GM12878 (cell line): ENCODE data around the gene NGFR. TPM values are rescaled to one million over a fixed set of nuclear protein-coding genes. Genes with fewer than 3 reads are reported as not detected.

Experiments
- CHD4 ChIP-seq: fragments of 200-600 bp; sonication (generic); IDR thresholded peaks from 2 replicates; pipeline ENCODE4 v1.6.1; 2016; ENCODE audit warnings: mild to moderate bottlenecking
- EP300 ChIP-seq, 2 experiments: fragments of 150-350 bp in 1 of 2; IDR thresholded peaks; 2 replicates each; pipeline ENCODE4 v1.6.1; 2011 to 2012; ENCODE audit warnings: low read depth in 2 of 2, low read length in 2 of 2, borderline replicate concordance in 1 of 2, improper control_type of control experiment in 1 of 2, inconsistent platforms in 1 of 2; ENCODE audit not compliant: control insufficient read depth in 1 of 2
- FOS ChIP-seq: IDR thresholded peaks from 3 replicates; pipeline ENCODE4 v1.6.1; 2011; ENCODE audit warnings: borderline replicate concordance; ENCODE audit not compliant: insufficient read length; ENCODE audit errors: extremely low read depth
- FOXK2 ChIP-seq: fragments of 450-650 bp; IDR thresholded peaks from 2 replicates; pipeline ENCODE4 v1.6.1; 2017; ENCODE audit warnings: mild to moderate bottlenecking, moderate library complexity
- KAT2A ChIP-seq: conservative IDR thresholded peaks from 2 replicates; pipeline ENCODE4 v1.6.1; 2011; ENCODE audit warnings: low read depth, low read length; ENCODE audit not compliant: control insufficient read depth
- NR2F1 ChIP-seq: fragments of 450-650 bp; conservative IDR thresholded peaks from 2 replicates; pipeline ENCODE4 v1.6.1; 2017; ENCODE audit warnings: mild to moderate bottlenecking
- POU2F2 ChIP-seq: IDR thresholded peaks from 3 replicates; pipeline ENCODE4 v1.6.1; 2011; ENCODE audit warnings: low read depth, mild to moderate bottlenecking, low read length, borderline replicate concordance
- SIN3A ChIP-seq: IDR thresholded peaks from 2 replicates; pipeline ENCODE4 v1.6.1; 2012; ENCODE audit warnings: low read depth, low read length, improper control_type of control experiment
- SUPT20H ChIP-seq: IDR thresholded peaks from 2 replicates; pipeline ENCODE4 v1.6.1; 2011; ENCODE audit warnings: low read depth, mild to moderate bottlenecking, low read length, moderate library complexity, borderline replicate concordance; ENCODE audit not compliant: control insufficient read depth
- TAF1 ChIP-seq: IDR thresholded peaks from 2 replicates; pipeline ENCODE4 v1.6.1; 2011; ENCODE audit warnings: mild to moderate bottlenecking, low read depth, low read length, borderline replicate concordance
- TARDBP ChIP-seq: IDR thresholded peaks from 2 replicates; pipeline ENCODE4 v1.6.1; 2016; ENCODE audit warnings: borderline replicate concordance
- ZNF384 ChIP-seq: IDR thresholded peaks from 2 replicates; pipeline ENCODE4 v1.6.1; 2012; ENCODE audit warnings: low read depth, mild to moderate bottlenecking, low read length, improper control_type of control experiment, borderline replicate concordance
- ZZZ3 ChIP-seq: IDR thresholded peaks from 2 replicates; pipeline ENCODE4 v1.6.1; 2011; ENCODE audit warnings: low read depth; ENCODE audit not compliant: control insufficient read depth, insufficient read length
- polyA plus RNA-seq, 11 experiments: library from polyadenylated mRNA; depleted of rRNA in 4 of 11; unstranded in 6 of 11; stranded (reverse) in 5 of 11; fragments of >200 nt; fragmentation: Nextera tagmentation in 4 of 11; fragmentation: Illumina TruSeq in 1 of 11; extraction: Ambion mirVana in 4 of 11; extraction: Trizol in 1 of 11; gene quantifications; 1 replicate in 1 of 11; 2 replicates in 10 of 11; pipeline versions ENCODE4 v1.2.1 to v1.2.3, GENCODE V29; 2011 to 2016; ENCODE audit warnings: inconsistent platforms in 2 of 11, missing spikeins in 2 of 11, low read depth in 1 of 11
- total RNA-seq, 4 experiments: library from RNA; depleted of rRNA in 3 of 4; stranded (reverse); fragments of >200 nt in 3 of 4; fragmentation: Illumina TruSeq in 1 of 4; extraction: Trizol in 1 of 4; gene quantifications; 2 replicates each; pipeline versions ENCODE4 v1.2.1 to v1.2.3, GENCODE V29; 2013 to 2021
- TF ChIP-seq, protein P1 (sequence below): fragments of 450-650 bp; IDR thresholded peaks from 2 replicates; pipeline ENCODE4 v1.6.1; 2017; ENCODE audit warnings: mild to moderate bottlenecking, moderate library complexity
- TF ChIP-seq, protein P2 (sequence below): fragments of 450-650 bp; IDR thresholded peaks from 2 replicates; pipeline ENCODE4 v1.6.1; 2018; ENCODE audit warnings: borderline replicate concordance, mild to moderate bottlenecking; ENCODE audit not compliant: partially characterized antibody
- TF ChIP-seq, protein P3 (sequence below): fragments of 450-650 bp; IDR thresholded peaks from 2 replicates; pipeline ENCODE4 v1.6.1; 2017; ENCODE audit warnings: mild to moderate bottlenecking, low read depth, inconsistent platforms; ENCODE audit not compliant: poor library complexity, severe bottlenecking
- TF ChIP-seq, protein P4 (sequence below): fragments of 450-650 bp; IDR thresholded peaks from 2 replicates; pipeline ENCODE4 v1.6.1; 2018; ENCODE audit warnings: mild to moderate bottlenecking, low read depth, moderate library complexity; ENCODE audit not compliant: partially characterized antibody

Gene NGFR
- total and polyA plus RNA-seq, 10 of the 15 experiments (the other 5 are each of a cell fraction or from before 2014, with no cell fraction given) = 0.05 to 0.28 (median 0.08) TPM; not detected in 1

DNA sequence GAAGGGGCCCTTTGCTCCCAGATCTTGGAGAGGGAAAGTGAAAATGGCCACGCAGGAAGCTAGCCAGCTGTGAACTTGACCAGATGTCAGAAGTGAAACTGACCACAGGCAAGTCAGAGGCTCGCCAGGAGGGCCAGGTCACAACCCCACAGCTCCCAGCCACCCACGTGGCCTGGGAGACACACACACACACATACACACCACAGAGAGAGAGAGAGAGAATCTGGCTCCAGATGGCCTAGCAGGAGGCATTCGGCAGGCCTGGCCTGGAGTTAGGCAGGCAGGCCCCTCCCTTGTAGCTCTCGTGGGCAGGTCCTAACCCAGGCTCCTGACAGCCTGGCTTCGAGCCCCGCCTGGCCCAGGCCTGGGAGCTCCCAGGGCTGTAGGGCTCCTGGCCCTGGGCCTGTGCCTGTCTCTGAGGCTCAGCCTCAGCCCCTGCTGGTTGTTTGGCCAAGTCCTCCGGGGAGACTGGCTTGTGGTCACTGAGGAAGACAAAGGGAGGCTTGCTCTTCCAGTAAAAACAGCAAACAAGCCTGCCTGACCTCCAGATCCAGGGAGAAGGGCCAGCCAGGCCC is 20.2 kb downstream of the NGFR start (continued):
- TF ChIP-seq, protein P1, sequence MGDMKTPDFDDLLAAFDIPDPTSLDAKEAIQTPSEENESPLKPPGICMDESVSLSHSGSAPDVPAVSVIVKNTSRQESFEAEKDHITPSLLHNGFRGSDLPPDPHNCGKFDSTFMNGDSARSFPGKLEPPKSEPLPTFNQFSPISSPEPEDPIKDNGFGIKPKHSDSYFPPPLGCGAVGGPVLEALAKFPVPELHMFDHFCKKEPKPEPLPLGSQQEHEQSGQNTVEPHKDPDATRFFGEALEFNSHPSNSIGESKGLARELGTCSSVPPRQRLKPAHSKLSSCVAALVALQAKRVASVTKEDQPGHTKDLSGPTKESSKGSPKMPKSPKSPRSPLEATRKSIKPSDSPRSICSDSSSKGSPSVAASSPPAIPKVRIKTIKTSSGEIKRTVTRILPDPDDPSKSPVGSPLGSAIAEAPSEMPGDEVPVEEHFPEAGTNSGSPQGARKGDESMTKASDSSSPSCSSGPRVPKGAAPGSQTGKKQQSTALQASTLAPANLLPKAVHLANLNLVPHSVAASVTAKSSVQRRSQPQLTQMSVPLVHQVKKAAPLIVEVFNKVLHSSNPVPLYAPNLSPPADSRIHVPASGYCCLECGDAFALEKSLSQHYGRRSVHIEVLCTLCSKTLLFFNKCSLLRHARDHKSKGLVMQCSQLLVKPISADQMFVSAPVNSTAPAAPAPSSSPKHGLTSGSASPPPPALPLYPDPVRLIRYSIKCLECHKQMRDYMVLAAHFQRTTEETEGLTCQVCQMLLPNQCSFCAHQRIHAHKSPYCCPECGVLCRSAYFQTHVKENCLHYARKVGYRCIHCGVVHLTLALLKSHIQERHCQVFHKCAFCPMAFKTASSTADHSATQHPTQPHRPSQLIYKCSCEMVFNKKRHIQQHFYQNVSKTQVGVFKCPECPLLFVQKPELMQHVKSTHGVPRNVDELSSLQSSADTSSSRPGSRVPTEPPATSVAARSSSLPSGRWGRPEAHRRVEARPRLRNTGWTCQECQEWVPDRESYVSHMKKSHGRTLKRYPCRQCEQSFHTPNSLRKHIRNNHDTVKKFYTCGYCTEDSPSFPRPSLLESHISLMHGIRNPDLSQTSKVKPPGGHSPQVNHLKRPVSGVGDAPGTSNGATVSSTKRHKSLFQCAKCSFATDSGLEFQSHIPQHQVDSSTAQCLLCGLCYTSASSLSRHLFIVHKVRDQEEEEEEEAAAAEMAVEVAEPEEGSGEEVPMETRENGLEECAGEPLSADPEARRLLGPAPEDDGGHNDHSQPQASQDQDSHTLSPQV = no peak
- TF ChIP-seq, protein P2, sequence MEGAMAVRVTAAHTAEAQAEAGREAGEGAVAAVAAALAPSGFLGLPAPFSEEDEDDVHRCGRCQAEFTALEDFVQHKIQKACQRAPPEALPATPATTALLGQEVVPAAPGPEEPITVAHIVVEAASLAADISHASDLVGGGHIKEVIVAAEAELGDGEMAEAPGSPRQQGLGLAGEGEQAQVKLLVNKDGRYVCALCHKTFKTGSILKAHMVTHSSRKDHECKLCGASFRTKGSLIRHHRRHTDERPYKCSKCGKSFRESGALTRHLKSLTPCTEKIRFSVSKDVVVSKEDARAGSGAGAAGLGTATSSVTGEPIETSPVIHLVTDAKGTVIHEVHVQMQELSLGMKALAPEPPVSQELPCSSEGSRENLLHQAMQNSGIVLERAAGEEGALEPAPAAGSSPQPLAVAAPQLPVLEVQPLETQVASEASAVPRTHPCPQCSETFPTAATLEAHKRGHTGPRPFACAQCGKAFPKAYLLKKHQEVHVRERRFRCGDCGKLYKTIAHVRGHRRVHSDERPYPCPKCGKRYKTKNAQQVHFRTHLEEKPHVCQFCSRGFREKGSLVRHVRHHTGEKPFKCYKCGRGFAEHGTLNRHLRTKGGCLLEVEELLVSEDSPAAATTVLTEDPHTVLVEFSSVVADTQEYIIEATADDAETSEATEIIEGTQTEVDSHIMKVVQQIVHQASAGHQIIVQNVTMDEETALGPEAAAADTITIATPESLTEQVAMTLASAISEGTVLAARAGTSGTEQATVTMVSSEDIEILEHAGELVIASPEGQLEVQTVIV = no peak
- TF ChIP-seq KAT2A = no peak
- TF ChIP-seq NR2F1 = peak; percentile 98
- TF ChIP-seq TAF1 = no peak
- peak in 1 of 2 experiments; percentile 27; a peak in 1 of 4 replicates for TF ChIP-seq EP300 (IDR thresholded peaks at IDR 0.05; ENCODE audit: borderline replicate concordance in 1 of 2, control insufficient read depth in 1 of 2, low read depth in 2 of 2, low read length in 2 of 2)
- no peak; the same call in 1 of the 2 replicates for TF ChIP-seq FOXK2
- TF ChIP-seq TARDBP = no peak
- TF ChIP-seq SUPT20H = no peak
- TF ChIP-seq, protein P3, sequence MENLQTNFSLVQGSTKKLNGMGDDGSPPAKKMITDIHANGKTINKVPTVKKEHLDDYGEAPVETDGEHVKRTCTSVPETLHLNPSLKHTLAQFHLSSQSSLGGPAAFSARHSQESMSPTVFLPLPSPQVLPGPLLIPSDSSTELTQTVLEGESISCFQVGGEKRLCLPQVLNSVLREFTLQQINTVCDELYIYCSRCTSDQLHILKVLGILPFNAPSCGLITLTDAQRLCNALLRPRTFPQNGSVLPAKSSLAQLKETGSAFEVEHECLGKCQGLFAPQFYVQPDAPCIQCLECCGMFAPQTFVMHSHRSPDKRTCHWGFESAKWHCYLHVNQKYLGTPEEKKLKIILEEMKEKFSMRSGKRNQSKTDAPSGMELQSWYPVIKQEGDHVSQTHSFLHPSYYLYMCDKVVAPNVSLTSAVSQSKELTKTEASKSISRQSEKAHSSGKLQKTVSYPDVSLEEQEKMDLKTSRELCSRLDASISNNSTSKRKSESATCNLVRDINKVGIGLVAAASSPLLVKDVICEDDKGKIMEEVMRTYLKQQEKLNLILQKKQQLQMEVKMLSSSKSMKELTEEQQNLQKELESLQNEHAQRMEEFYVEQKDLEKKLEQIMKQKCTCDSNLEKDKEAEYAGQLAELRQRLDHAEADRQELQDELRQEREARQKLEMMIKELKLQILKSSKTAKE = peak; percentile 91
- TF ChIP-seq ZZZ3 = no peak
- no peak for TF ChIP-seq ZNF384
- no peak for TF ChIP-seq FOS
- 0 out of 3 replicates have a peak, but pooled peaks have one; percentile 12 for TF ChIP-seq POU2F2
- TF ChIP-seq, protein P4, sequence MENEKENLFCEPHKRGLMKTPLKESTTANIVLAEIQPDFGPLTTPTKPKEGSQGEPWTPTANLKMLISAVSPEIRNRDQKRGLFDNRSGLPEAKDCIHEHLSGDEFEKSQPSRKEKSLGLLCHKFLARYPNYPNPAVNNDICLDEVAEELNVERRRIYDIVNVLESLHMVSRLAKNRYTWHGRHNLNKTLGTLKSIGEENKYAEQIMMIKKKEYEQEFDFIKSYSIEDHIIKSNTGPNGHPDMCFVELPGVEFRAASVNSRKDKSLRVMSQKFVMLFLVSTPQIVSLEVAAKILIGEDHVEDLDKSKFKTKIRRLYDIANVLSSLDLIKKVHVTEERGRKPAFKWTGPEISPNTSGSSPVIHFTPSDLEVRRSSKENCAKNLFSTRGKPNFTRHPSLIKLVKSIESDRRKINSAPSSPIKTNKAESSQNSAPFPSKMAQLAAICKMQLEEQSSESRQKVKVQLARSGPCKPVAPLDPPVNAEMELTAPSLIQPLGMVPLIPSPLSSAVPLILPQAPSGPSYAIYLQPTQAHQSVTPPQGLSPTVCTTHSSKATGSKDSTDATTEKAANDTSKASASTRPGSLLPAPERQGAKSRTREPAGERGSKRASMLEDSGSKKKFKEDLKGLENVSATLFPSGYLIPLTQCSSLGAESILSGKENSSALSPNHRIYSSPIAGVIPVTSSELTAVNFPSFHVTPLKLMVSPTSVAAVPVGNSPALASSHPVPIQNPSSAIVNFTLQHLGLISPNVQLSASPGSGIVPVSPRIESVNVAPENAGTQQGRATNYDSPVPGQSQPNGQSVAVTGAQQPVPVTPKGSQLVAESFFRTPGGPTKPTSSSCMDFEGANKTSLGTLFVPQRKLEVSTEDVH = peak; percentile 43
- no peak for TF ChIP-seq SIN3A
- TF ChIP-seq CHD4 = no peak
